ENCODE measurements around the gene LRP1B.

Gene LRP1B

DNA sequence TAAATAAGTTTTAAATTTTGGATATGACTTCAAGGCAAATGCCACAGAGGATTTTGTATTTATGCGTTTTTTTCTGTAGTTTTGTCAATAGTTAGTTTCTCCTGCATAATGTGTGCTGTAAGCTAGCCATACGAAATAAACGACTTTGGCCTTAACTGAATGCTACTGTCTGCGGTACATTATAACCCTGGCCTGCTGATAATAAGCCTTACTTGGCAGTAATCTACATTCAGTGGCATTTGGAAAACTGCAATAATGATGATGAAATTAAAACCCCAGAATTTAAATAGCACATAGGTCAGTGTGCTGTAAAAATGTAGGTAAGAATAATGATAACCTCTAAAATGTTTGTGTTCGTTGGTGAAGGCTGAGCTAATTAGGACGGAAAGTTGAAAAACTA, 88.8 kb downstream of the LRP1B start:
- DNase-seq (ENCODE audit: low read depth in 2 of 2) = no peak

DNA sequence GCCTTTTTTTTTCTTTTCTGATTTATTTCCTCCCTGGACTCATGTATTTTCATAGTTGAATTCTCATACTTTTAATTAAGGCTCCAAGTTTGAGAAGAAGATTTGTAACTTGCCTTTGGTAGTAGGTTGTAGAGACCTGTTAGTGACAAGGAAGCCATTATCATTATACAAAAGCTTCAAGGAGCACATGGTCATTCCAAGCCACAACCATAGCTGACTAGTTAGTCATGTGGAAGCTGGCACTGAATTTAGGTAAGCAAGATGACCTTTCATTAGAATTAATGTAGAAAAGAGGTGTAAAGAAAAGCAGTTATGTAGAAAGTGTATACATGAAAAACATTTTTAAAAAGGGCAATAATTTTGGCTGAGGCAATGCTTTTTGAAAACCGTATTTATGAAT, 89.7 kb downstream of the LRP1B start:
- no peak for DNase-seq (ENCODE audit: low read depth in 2 of 2)

DNA sequence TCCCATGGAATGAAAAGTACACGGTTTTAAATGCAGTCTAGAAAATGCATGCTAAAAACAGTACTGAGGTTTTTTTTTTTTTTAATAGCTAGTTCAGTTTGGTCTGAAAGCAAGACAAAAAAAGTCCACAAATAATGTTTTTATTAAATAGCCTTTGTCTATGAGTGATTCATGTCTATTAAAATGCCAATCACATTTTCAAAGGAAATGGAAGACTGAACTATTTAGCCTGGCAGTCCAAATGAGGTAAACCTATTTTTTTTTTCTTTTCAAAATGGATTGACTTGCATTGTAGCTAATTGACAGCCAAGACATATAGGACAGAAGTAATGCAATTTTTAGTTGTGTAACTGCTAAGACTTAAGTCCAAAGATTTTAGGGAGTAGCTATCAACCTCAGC, 90.3 kb downstream of the LRP1B start:
- DNase-seq (ENCODE audit: low read depth in 2 of 2) = no peak

DNA sequence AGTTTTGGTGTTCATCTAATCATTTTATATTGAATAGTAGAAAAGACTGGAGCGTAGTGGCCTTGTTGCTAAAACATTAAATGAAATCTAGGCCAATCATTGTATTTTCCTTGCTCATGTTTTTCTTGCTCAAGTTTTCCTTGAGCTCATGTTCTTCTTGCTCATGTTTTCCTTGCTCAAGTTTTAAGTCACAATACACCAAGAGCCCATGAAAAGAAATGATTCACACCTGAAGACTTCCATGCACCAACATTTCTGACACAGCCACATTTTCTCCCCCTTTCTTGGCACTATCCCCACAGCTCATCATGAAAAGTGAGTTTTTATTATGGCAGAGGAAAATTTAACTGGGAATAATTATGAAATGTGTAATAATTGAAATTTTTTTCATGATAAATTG, 92.0 kb downstream of the LRP1B start:
- DNase-seq (ENCODE audit: low read depth in 2 of 2) = no peak

DNA sequence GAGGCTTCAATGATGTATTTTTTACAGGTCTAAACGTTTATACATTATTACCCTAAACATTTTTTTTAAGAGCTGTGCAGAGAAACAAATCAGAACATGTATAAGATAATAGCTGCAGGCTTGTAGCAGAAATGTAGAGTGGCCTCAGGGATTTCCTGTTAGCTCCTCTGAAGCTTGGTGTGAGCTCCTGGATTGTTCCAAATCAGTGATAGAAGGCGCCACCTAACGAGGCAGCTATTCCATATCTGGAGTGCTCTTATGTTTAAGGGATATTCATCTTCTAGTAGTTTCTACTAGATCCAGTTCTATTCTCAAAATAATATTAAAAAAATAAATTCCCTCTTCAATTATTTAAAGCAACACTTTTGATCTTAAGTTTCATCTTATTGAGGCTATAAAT, 93.1 kb downstream of the LRP1B start:
- DNase-seq (ENCODE audit: low read depth in 2 of 2) = no peak

DNA sequence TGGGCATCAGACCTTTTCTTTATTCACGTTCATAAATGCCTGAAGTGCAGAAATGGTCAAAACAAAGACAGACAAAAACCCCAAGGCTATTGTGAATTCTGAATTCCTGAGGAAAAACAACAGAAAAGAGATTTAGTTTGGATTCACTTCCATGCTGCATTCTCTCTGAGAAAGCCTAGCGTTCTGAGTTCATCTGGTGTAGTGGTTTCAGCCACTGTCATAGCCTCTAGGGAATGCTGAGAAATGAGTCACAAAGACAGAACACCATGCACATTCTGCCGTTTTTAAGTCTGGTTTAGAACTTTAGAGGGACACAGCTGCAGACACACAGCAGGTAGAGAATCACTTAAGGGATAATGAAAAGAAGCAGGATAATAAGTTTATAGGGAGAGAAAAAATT, 93.8 kb downstream of the LRP1B start:
- DNase-seq (ENCODE audit: low read depth in 2 of 2) = no peak

DNA sequence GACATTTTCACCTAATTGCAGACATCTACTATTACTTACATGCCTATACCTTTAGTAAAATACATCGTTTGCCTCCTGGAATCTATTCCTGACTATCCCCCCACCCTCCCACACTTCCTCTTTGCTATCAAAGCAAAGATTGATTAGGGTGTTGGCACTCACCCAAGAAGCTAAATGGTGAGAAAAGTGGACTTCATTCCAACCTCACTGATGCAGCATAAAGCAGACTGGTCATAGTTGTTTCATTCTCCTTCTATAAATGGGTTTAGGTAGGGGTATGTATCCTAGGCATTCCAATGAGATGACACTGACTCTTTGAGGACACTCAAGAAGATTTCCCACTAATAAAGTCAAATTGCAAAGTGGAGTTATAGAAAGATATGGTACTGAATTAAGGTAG, 97.4 kb downstream of the LRP1B start:
- no peak for DNase-seq (ENCODE audit: low read depth in 2 of 2)

DNA sequence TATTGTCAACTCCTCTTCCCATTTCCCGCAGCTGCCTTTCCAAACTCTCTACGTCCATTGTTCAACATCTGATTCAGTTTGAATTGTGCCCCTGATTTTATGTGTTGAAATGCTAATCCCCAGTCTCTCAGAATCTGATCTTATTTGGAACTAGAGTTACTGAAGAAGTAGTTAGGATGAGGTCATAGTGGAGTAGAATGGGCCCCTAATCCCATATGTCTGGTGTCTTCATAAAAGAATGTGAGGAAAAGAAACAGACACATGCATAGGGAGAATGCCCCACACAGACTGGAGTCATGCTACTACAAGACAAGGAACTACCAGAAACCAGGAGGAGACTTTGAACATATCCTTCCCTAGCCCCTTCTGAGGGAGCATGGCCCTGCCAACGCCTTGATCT, 99.2 kb downstream of the LRP1B start:
- no peak for DNase-seq (ENCODE audit: low read depth in 2 of 2)

DNA sequence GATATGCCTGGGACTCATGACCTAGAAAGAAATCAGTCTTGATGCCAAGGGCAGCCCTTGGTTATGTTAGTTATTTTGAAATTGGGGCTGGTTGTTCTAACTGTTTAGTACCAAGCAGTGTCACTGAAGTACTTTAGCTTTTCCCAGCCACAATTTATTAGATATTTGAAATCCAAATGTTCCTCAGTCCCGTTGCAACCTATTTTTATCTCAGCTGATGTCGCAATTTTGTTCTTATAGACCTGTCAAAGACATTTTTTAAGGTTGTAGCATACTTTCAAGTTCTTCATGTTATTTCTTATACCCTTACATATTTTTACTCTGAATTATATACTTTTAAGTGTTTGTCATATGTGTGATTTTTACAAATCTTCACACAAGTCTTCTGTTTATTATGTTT, 100.1 kb downstream of the LRP1B start:
- DNase-seq (ENCODE audit: low read depth in 2 of 2) = no peak

DNA sequence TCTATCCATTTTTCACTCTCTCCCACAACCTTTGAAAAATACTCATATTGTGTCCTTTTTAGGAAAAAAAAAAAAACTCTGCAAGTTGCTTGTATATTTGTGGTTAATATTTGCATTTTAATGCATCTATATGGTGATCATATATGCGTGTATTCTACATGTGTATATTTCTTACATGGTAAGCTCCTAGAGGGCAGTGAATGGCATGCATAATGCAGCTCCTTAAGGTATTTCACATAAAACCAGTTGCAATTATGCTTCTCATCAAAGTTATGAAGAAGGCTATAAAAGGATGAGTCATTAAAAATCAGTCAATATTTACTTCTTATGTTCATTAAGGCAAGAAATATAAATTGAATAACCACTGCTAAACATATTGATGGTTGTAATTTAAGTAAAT, 100.8 kb downstream of the LRP1B start:
- no peak for DNase-seq (ENCODE audit: low read depth in 2 of 2)

DNA sequence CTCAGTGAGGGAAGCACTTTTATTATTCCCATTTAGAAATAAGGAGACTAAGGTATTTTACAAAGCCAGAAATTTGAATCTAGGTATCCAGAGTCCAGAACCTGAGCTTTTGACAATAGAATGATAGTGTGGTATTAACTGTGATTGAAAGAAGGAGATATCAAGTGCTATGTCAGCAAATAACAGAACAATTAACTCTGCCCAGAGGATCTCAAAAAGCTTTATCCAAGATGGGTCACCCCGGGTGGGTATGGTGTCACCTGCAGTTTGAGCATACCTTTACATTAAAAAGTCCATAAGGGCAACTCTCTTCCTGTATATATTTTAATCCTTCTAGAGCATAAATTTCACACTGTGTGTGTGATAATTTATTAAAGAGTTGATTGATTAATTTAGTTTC, 105.4 kb downstream of the LRP1B start:
- no peak for DNase-seq (ENCODE audit: low read depth in 2 of 2)

DNA sequence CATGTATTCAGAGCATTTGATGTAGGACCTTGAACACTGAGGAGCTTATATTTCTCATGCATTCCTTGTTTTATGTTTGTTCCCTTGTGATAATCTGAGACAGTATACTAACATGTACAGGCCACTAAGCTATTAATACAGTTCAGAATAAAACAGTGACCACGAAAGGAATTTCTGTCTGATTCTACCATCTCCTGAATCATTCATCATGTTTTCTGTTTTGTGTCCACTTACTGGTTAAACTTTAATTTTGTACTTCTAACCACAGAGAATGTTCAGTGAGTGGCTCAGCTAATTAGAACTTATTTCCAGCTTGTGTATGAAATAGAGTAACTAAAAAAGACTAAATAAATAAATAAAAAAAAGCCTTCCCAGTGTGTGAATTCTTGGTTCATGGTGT, 110.4 kb downstream of the LRP1B start:
- no peak for DNase-seq (ENCODE audit: low read depth in 2 of 2)

DNA sequence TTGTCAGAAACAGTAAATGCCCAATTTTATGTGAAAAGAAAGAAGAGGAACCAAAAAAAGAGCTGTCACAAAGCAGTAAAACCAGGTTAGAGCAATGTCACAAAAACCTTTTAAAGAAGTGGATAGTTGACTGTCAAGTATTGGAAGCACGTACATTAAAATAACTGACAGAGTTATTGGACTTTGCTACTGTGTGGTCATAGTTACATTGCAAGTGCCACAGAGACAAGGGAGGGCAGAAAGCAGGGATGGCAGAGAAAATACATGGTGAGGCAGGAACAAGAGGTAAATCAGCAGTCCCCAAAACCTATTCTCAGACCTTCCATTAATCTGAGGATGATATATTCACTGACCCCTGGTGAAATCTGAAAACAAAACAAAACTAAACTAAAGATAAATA, 116.3 kb downstream of the LRP1B start:
- DNase-seq (ENCODE audit: low read depth in 2 of 2) = no peak

DNA sequence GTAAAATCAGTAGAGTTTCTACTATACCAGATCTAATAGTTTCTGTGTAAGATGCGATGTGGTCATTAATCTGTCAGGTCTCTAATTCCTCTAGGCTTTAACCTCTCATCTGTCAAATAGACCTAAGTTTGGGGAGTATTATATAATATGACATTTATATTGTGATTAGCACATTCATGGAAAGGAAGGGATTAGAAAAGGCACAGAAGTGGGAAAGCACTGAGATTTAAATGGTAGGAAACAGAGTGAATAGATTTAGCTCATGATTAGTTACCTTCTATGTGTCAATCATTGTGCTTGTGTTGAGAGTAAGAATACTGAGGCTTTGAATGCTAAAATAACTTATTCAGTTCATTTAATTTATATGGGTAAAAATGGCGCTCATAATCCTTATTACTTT, 118.0 kb downstream of the LRP1B start:
- DNase-seq (ENCODE audit: low read depth in 2 of 2) = no peak

DNA sequence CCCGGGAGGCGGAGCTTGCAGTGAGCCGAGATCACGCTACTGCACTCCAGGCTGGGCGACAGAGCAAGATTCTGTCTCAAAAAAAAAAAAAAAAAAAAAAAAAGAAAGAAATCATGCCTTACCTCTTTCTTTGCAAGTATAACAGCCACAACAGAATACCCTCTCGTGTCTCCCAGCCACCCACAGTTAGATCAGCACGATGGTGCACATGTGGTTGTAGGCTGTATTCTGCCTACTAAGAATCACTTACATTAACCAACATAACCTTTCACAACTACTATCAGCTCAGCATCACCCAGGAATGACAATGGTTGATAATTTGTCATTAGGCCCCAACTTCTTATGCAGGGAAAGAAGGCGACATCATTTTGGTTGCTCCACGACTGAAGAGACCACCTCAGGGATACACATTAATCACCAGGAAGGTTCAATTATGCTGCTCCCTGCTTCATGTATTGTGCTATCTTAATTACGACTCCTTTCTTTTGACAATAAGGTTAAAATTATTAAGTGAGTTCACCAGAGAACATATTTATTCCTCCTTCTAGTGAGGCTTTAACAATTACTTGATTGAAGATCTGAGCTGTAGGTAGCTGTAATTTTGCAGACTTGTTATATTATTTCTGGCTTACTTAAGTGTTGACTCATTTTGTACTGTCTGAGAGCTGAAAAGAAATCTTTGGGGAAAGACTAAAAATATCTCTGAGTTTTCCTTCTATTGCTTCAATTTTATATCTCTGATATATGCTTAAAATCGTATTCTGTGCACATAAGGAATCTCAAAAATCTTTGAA, 120.1 kb downstream of the LRP1B start:
- DNase-seq (ENCODE audit: low read depth in 2 of 2) = no peak

DNA sequence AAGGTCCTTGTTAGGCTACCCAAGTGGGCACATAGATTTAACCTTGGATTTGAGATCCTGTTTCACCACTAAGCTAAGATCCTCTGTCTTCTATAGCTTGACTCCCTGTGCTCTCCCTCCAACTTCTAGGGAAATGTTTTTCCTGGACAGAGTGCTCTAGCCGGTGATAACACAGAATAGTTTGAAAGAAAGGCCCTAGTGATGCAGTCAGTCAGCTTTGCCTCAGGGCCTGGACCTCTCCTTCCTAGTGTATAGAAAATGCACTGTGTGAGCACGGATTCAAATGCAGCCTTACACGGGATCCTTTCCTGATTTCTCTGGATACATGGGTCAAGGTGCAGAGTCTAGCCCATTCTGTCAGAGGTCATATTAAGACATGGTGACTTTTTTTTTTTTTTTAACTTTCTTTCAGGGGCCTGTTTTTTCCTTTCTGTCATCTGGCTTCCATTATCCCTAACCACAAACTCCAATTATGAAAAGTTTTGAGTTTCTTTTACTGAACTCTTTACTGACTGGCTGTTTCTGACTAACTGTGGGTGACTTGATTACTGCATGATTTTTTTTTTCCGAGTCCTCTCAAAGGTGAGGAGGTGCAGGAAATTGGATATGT, 122.6 kb downstream of the LRP1B start:
- no peak for DNase-seq (ENCODE audit: low read depth in 2 of 2)

DNA sequence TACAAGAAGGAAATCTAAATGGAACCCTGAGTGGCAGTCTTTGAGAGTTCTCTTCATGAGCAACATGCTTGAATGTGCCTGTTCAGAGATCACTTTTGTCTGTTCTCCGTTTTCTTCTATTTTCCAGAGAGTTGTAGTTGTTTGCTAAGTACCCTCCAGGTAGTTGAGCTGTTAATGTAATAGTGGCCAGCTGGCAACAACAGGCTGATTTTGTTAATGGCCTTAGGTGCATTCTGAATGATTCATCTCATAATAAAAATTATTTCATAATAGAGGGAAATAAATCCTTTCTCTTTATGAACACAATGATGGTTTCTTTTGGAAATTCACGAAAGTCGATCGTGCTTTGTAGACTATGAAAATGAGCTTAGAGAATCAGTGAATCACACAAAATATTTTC, 136.8 kb downstream of the LRP1B start:
- no peak for DNase-seq (ENCODE audit: low read depth in 2 of 2)

DNA sequence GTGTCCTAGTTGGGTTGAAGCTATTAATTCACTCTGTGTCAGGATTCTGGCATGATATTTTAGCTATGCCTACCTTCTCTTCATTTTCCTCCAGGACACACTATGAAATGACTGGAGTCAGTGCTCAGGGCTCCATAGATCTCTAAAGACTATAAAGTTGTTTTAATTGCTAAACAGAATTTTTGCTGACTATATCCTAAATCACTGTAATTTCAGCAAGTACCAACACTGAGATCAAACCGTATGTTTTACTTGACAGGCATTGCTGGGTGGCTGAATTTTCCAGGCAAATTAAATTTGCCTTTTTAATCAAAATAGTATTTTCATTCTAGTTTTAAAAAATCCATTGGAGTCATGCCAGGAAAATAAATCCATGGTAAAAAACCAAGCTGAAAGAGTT, 138.1 kb downstream of the LRP1B start:
- DNase-seq (ENCODE audit: low read depth in 2 of 2) = no peak

DNA sequence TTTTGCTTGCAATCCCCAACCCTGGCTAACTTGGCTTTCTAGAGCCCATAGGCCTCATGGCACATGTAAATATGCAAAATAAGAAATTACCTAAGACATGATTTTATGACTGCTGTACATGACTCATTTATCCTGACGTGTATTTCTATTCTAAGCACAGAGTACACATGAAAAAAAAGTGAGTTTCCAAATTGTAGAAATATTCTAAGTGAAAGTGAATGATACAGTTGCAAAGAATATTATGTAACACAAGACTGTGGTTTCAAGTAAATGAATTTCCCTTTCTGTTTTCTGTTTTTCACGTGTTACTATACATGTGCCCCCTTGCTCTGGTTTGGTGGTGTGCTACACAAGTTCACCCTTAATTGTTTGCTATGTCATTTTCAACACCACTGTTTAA, 162.4 kb downstream of the LRP1B start:
- no peak for DNase-seq (ENCODE audit: low read depth in 2 of 2)

DNA sequence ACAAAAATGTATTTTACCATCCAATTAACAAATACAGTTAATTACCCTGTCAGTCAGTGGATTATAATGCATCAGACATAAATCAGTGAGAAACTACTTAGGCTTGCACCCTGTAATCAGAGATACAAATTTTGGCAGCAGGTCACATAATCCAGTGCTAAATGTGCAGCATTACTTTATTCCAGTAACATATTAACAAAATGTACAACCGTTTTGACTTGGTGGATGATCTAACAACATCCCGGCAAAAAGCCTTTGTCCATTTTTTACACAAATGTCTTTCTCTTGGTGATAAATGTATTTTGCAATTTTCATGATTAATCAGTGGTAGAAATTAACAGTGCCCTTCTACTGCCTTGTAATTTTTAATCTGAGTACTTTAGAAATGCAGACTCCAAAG, 162.8 kb downstream of the LRP1B start:
- no peak for DNase-seq (ENCODE audit: low read depth in 2 of 2)

DNA sequence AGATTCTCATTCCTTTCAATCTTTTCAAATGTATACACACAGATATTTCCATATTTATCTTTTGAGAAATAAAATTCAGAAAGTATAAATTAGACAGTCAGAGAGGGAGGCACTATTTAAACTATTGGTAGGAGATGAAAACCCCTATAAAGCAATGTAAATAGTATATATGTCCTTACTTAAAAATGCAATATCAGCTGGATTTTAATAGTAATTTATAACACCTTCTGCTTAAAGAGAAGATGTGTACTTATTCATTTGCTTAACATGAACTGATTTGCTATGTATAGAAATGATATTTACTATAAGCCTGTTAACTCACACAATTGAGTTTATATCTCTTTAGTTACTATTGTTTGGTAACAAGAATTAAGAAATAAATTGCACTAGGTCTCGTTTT, 163.3 kb downstream of the LRP1B start:
- DNase-seq (ENCODE audit: low read depth in 2 of 2) = no peak

DNA sequence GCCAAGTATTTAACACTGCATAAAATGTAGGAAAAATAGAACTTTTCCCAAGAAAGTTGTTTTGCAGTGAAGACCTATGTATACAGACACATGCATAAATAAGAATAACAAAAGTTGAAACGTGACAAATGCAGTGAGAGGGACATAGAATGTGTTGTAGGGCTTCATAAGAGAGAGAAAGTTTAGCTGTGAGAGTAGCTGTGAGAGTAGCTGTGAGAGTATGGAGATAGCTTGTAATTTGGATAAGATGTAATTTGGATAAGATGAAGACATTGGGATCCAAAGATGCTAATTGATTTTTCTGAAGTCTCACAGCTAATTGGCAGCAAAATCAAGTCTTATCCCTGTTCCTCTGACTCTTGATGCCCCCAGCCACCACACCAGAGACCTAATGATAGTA, 170.9 kb downstream of the LRP1B start:
- no peak for DNase-seq (ENCODE audit: low read depth in 2 of 2)

DNA sequence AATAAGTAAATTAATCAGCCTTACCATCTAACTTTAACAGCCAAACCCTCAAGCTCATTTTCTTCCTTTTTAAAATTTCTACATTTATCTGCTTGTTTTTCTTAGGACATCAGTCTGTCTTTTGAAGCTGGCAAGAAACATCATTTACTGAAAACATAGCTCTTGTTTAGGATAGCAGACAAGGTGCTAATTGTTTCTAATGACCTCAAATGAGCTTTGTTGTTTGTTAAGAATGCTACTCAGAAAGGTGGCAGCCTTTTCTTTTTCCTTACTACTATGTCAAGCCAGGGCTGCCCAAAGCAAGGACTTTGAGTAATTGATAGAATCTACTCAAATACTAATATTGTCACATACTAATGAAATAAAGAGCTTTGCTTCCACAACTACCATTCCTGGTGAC, 171.8 kb downstream of the LRP1B start:
- no peak for DNase-seq (ENCODE audit: low read depth in 2 of 2)

Measured in stimulated activated CD8-positive, alpha-beta memory T cell treated with anti-CD3 and anti-CD28 coated beads, Interleukin-7, amount 100 ng/mL, for 4 hours (primary cell).